ENCODE results near the gene SMPD4. TPM values are rescaled to one million over a fixed set of nuclear protein-coding genes. Genes with fewer than 3 reads are reported as not detected.

SMPD4 gene
- total and polyA plus RNA-seq, 2 of the 4 experiments (the other 2 are of a cell fraction) = 8.6 to 63.0 TPM

DNA sequence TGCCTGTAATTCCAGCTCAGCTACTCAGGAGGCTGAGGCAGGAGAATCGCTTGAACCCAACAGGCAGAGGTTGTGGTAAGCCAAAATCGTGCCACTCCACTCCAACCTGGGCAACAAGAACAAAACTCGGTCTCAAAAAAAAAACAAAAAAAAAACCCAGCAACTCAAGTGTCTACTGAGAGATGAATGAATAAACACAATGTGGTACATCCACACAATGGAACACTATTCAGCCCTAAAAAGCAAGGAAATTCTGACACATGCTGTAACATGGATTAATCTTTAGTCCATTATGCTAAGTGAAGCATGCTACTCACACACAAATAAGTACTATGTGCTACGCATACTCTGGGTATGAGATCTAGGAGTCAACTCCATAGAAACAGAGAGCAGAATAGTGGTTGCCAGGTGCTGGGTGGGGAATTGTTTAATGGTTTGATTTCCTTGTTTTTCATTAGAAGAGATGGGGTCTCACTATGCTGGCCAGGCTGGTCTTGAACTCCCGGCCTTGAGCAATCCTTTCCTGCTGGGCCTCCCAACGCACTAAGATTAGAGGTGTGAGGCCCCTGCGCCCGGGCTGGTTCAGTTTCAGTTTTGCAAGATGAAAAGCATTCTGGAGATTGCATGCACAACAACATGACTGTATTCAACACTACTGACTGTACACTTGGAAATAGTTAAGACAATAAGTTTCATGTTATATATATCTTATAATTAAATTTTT lies 15.9 kb downstream of the SMPD4 start:
- DNase-seq (no peak), ATAC-seq (ENCODE audit: low read depth) (no peak)
- Histone ChIP-seq H3K18ac (ENCODE audit: low read depth, low read length) (no peak overlapping the region), H3K4me3 (ENCODE audit: insufficient read depth, low read depth, low read length) (no peak overlapping the region), H3K9ac (ENCODE audit: low read depth, low read length) (no peak overlapping the region), H3K27ac (ENCODE audit: insufficient read depth, low read length) (no peak overlapping the region), H2BK20ac (ENCODE audit: low read depth, low read length) (no peak overlapping the region), H4K91ac (ENCODE audit: insufficient read depth, low read depth, low read length) (no peak overlapping the region), H4K20me1 (ENCODE audit: insufficient read depth, low read length) (no peaks in the 10 kb centered on the region), H3K4me1 (ENCODE audit: control insufficient read depth, insufficient read depth, low read length) (no peaks in the 10 kb centered on the region), H3K4me2 (ENCODE audit: low read depth, low read length) (no peak overlapping the region), H3K9me3 (ENCODE audit: control insufficient read depth, insufficient read depth, low read length) (no peaks in the 10 kb centered on the region), H3K14ac (replicated peaks; ENCODE audit: low read depth, low read length) (no peak overlapping the region), H3K23ac (ENCODE audit: low read depth, low read length) (no peak overlapping the region), H2BK5ac (ENCODE audit: low read depth, low read length, poor library complexity, severe bottlenecking) (no peak overlapping the region), H3K56ac (ENCODE audit: extremely low read depth, insufficient read depth, low read length) (no peak overlapping the region), H3K79me1 (ENCODE audit: low read depth in 1 of 2, low read length in 2 of 2) (peaks cover 0 to 4% of the 10 kb centered on the region in 2 experiments; a peak in 1 of 4 replicates), H2BK120ac (ENCODE audit: low read depth, low read length) (no peak overlapping the region), H3K9me1 (ENCODE audit: insufficient read depth, low read length) (no peaks in the 10 kb centered on the region), H3K27me3 (ENCODE audit: control insufficient read depth, insufficient read depth, low read length) (no peaks in the 10 kb centered on the region), H3K4ac (ENCODE audit: low read depth, low read length) (no peak overlapping the region), H2AK5ac (ENCODE audit: low read depth, low read length) (no peak overlapping the region), H2AK9ac (replicated peaks; ENCODE audit: low read depth, low read length, poor library complexity) (no peak overlapping the region), H3K36me3 (ENCODE audit: control insufficient read depth, insufficient read depth, low read length) (peaks cover 47% of the 10 kb centered on the region), H4K8ac (ENCODE audit: low read depth in 2 of 2, low read length in 2 of 2) (no peak overlapping the region), H2BK15ac (ENCODE audit: low read depth, low read length) (no peak overlapping the region), H2AFZ (replicated peaks; ENCODE audit: low read length, poor library complexity) (no peak overlapping the region), H4K5ac (ENCODE audit: low read depth, low read length) (no peak overlapping the region)
- intact Hi-C loops (cut with micrococcal nuclease) (no loop called here), dilution Hi-C loops (cut with HindIII; ENCODE audit: low sequenced_read_pairs, unreplicated experiment) (no loop called here), in situ Hi-C loops (cut with MboI; ENCODE audit: low sequenced_read_pairs) (loop anchor here (25.0 kb wide), 1 partner anchor 1347 kb away; no protein-coding TSS in a partner anchor)
- no TSS peak for BruUV-seq (replicated peaks)
- ChIA-PET POLR2A (ENCODE audit: unreplicated experiment) (no interaction called here), CTCF (no interaction called here)
- 100% methylated on average over 3 of the region's 8 CpGs; no CpG with 5 or more reads in 1 of the 2 experiments for WGBS, 2 experiments (ENCODE audit: extremely low coverage in 2 of 2, insufficient read length in 1 of 2)
- no peak for TF ChIP-seq RCOR1 (IDR thresholded peaks at IDR 0.05; ENCODE audit: insufficient replicate concordance, low read length)
- TF ChIP-seq CHD1 (IDR thresholded peaks at IDR 0.05; ENCODE audit: low read depth, low read length) = no peak
- TF ChIP-seq, protein P1, sequence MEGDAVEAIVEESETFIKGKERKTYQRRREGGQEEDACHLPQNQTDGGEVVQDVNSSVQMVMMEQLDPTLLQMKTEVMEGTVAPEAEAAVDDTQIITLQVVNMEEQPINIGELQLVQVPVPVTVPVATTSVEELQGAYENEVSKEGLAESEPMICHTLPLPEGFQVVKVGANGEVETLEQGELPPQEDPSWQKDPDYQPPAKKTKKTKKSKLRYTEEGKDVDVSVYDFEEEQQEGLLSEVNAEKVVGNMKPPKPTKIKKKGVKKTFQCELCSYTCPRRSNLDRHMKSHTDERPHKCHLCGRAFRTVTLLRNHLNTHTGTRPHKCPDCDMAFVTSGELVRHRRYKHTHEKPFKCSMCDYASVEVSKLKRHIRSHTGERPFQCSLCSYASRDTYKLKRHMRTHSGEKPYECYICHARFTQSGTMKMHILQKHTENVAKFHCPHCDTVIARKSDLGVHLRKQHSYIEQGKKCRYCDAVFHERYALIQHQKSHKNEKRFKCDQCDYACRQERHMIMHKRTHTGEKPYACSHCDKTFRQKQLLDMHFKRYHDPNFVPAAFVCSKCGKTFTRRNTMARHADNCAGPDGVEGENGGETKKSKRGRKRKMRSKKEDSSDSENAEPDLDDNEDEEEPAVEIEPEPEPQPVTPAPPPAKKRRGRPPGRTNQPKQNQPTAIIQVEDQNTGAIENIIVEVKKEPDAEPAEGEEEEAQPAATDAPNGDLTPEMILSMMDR (conservative IDR thresholded peaks at IDR 0.05; ENCODE audit: low read depth, low read length) = no peak
- TF ChIP-seq SMC3 (IDR thresholded peaks at IDR 0.05; ENCODE audit: low read depth, low read length) = no peak
- TF ChIP-seq NFE2L2 (IDR thresholded peaks at IDR 0.05; ENCODE audit: low read depth, low read length) = no peak
- TF ChIP-seq MAFK (IDR thresholded peaks at IDR 0.05; ENCODE audit: low read depth, low read length) = no peak
- no peak for TF ChIP-seq MXI1 (IDR thresholded peaks at IDR 0.05; ENCODE audit: borderline replicate concordance, low read depth, low read length)
- no peak for TF ChIP-seq FOS (IDR thresholded peaks at IDR 0.05; ENCODE audit: low read depth, low read length)
- no peak for TF ChIP-seq CEBPB (IDR thresholded peaks at IDR 0.05; ENCODE audit: low read depth, low read length)
- TF ChIP-seq BHLHE40 (IDR thresholded peaks at IDR 0.05; ENCODE audit: low read depth, low read length) = no peak
- no peak for TF ChIP-seq RFX5 (IDR thresholded peaks at IDR 0.05; ENCODE audit: low read depth, low read length)
- TF ChIP-seq POLR2A (IDR thresholded peaks at IDR 0.05; ENCODE audit: low read depth, low read length) = no peak

Data from IMR-90 (cell line).